ENCODE data around the gene GNG14.

DNA sequence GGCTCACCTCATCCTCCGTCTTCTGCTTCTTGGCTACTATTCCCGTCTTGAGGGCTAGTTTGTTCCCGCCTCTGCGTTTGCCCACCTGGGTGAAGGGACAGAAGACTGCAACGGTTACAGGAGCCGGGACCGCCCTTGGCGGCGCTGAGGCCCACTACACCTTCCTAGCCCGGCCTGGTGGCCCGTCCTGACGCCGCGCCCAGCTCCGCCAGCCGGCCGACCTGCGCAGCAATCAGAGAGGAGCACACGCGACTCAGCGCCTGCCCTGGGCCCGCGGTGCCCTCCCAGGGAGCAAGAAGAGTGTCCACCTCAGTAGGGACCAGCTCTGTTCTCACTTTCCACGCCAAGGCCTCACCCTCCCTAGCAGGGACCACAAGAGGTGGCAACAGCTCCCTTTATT, 43.5 kb downstream of the GNG14 start:
- TF ChIP-seq POLR2A (IDR thresholded peaks at IDR 0.05): no peak
- TF ChIP-seq, protein P1, sequence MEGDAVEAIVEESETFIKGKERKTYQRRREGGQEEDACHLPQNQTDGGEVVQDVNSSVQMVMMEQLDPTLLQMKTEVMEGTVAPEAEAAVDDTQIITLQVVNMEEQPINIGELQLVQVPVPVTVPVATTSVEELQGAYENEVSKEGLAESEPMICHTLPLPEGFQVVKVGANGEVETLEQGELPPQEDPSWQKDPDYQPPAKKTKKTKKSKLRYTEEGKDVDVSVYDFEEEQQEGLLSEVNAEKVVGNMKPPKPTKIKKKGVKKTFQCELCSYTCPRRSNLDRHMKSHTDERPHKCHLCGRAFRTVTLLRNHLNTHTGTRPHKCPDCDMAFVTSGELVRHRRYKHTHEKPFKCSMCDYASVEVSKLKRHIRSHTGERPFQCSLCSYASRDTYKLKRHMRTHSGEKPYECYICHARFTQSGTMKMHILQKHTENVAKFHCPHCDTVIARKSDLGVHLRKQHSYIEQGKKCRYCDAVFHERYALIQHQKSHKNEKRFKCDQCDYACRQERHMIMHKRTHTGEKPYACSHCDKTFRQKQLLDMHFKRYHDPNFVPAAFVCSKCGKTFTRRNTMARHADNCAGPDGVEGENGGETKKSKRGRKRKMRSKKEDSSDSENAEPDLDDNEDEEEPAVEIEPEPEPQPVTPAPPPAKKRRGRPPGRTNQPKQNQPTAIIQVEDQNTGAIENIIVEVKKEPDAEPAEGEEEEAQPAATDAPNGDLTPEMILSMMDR (IDR thresholded peaks at IDR 0.05): no peak
